NCI-H187 treated with DMSO at 0.1 percent for 48 hours (cell line): ENCODE results near the gene COG1.
"Not testable (repeated sequence)": the region's sequence is repeated elsewhere in the genome, so short reads cannot be mapped to it uniquely, and the experiment has no call there.

Source experiments
- DNase-seq: peaks from one replicate; lab custom pipeline; 2025; lab: John Stamatoyannopoulos, UW

Gene COG1, protein sequence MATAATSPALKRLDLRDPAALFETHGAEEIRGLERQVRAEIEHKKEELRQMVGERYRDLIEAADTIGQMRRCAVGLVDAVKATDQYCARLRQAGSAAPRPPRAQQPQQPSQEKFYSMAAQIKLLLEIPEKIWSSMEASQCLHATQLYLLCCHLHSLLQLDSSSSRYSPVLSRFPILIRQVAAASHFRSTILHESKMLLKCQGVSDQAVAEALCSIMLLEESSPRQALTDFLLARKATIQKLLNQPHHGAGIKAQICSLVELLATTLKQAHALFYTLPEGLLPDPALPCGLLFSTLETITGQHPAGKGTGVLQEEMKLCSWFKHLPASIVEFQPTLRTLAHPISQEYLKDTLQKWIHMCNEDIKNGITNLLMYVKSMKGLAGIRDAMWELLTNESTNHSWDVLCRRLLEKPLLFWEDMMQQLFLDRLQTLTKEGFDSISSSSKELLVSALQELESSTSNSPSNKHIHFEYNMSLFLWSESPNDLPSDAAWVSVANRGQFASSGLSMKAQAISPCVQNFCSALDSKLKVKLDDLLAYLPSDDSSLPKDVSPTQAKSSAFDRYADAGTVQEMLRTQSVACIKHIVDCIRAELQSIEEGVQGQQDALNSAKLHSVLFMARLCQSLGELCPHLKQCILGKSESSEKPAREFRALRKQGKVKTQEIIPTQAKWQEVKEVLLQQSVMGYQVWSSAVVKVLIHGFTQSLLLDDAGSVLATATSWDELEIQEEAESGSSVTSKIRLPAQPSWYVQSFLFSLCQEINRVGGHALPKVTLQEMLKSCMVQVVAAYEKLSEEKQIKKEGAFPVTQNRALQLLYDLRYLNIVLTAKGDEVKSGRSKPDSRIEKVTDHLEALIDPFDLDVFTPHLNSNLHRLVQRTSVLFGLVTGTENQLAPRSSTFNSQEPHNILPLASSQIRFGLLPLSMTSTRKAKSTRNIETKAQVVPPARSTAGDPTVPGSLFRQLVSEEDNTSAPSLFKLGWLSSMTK

GRCh38 chr17:73192894-73193701, at the start of gene COG1:
Gene COG1, plus strand, starts transcription at chr17:73193055. Its CDS starts 15 bp downstream, at chr17:73193070.
- peak; percentile 38 for DNase-seq

DNA sequence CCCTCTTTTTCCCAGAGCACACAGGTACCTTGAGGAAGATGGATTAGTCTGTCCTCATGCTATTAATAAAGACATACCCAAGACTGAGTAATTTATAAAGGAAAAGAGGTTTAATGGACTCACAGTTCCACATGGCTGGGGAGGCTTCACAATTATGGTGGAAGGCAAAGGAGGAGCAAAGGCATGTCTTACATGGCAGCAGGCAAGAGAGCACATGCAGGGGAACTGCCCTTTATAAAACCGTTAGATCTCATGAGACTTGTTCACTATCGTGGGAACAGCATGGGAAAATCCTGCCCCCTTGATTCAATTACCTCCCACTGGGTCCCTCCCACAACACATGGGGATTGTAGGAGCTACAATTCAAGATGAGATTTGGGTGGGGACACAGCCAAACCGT, 48.6 kb upstream of the COG1 start:
- DNase-seq: not testable (repeated sequence)

GRCh38 chr17:73145641-73146040, 47.2 kb upstream of the COG1 start:
- no peak for DNase-seq

- DNase-seq: not testable (repeated sequence)
Observed at GRCh38 chr17:73147791-73148190, 45.1 kb upstream of the COG1 start.

DNA sequence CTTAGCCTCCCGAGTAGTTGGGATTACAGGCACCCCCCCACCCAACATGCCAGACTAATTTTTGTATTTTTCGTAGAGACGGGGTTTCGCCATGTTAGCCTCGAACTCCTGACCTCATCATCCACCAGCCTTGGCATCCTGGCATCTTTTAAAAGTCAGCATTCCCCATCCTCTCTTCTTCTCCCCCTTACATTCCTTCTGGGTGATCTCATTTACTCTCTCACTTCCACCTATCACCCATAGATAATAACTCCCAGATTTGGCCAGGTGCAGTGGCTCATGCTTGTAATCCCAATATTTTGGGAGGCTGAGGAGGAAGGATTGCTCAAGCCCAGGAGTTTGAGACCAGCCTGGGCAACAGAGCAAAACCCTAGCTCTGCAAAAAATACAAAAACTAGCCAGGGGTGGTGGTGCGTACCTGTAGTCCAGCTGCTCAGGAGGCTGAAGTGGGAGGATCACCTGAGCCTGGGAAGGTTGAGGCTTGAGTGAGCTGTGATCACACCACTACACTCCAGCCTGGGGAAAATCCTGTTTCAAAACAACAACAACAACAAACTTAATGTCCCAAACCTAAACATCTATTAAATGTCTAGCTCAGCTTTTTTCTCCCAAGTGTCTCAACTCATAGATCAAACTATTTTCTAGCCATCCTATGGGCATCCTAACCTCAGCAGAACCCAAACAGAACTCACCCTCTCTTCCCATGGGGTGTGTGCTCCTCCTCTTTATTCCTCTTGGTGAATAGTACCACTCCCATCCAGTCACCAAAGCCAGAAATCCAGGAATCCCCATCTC, 44.1 kb upstream of the COG1 start:
- no peak for DNase-seq

GRCh38 chr17:73150622-73151300, 42.1 kb upstream of the COG1 start:
- DNase-seq: not testable (repeated sequence)

DNA sequence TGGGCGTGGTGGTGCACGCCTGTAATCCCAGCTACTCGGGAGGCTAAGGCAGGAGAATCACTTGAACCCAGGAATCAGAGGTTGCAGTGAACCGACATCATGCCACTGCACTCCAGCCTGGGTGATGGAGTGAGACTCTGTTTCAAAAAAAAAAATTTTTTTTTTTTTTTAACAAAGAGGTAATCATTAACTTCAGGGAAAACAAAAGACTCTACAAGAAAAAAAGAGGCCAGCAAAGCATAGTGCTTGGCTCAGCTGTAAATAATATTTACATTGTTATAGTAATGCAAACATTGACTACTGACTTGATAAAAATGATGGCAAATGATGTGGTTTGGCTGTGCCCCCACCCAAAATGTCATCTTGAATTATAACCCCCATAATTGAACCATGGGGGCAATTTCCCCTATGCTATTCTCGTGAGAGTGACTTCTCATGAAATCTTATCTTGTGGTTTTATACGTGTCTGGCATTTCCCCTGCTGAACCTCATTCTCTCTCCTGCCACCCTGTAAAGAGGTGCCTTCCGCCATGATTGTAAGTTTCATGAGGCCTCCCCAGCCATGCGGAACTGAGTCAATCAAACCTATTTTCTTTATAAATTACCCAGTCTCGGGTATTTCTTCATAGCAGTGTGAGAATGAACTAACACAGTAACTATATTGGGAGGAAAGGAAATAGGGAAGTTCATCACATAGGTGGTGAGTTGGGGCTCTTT, 40.8 kb upstream of the COG1 start:
- no peak for DNase-seq

- DNase-seq: no peak
Observed at GRCh38 chr17:73155410-73156165, 37.3 kb upstream of the COG1 start.

- DNase-seq: no peak
Observed at GRCh38 chr17:73156166-73156840, 36.6 kb upstream of the COG1 start.

DNA sequence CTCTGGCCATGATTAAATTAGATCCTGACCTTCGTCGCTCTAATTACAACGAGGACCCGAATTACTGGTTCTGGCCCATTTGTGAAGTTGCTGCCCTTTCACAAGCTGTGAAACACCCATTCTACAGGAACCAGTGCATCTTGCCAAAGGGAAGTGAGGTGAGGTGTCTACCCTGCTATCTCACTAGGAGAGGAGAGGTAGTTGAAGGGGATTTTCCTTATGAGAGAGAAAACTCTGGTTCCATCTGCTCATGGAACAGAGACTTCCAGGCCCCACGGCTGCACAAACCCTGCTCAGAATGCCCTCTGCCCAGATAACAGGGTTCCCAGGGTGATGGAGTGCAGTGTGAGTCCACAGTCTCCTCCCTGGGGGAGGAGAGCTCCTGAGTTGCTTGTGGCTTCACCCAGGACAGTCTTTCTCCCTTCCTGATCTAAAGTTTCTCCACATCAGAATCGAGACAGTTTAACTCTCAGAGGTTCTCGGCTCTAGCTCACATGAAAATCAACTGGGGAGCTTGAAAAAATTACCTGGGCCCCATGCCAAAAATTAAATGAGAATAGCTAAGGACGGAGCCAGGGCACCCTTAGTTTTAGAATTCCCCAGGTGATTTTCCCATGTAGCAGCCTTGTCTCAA, 35.9 kb upstream of the COG1 start:
- no peak for DNase-seq

DNA sequence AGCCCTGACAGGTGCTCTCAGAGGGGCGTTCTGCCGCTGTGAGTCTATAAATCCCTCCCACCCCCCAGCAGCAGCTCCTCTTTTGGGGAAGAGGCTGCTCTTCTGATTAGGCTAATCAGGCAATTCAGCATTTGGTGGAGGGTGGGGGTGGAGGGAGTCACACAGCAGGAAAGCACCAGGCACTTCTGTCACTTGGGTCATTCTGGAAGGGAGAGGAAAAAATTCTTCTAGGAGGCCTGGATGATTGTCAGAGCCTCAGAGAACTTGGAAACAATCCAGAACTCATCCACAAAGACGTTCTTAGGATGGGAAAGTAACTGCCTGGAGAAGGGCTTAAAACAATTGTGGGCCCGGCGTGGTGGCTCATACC, 35.3 kb upstream of the COG1 start:
- no peak for DNase-seq

- DNase-seq: no peak
Observed at GRCh38 chr17:73158133-73158532, 34.7 kb upstream of the COG1 start.

GRCh38 chr17:73160980-73161630, 31.8 kb upstream of the COG1 start:
- DNase-seq: no peak

DNA sequence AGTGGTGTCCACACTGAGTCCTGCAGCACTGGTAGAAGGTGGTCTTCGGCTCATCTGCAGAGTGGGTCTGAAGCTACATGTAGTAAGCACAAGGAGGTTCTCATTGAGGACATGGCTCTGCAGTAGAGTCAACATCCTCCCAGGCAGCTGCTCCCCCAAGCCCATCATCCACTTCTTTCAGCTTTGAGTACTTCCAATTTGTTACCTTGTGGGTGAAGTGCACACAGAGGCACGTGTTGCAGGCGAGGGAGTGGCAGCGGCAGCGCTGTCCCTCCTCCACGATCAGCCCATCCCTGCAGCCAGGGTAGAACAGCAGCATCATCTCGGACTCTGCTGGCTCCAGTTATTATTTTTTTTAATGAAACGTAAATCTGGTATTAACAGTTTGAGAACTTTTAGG, 29.8 kb upstream of the COG1 start:
- peak; percentile 70 for DNase-seq

DNA sequence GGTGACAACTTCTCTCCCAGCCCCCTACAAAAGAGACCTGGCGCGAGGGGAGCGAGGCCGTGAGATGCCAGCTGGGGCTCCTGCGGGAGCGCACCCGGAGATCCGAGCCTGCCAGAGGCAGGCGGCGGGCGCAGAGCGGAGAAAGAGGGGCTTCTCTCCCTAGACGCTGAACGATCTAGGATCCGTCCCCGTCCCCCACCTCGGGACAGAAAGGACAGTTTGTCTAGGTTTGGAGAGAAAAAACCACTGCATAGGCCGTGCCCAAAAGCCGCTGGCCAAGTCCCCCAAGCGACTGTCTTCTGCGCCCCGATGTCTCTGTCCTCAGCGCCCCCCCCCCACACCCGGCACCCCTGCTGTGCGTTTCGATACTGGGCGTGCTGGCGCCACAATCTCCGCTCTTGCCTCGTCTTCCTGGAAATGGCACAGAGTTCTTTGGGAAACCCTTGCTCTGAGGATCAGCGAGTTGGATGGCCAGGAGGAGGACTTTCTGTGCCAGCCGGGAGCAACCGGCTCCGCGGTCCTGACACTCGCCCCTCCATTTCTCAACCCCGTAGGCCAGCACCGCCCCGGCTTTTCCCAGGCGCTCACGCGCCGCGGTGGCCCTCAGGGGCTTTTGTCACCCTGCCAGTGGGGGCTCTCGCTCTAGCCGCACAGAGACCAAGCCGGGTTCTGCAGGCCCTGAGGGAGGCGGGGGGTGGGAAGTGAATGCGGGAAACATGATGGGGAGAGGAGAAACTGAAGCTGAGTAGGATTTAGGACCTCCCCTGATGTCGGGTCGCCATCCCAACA, 27.0 kb upstream of the COG1 start:
- no peak for DNase-seq

- DNase-seq: no peak
Observed at GRCh38 chr17:73166731-73167581, 25.9 kb upstream of the COG1 start.
